Kidney epithelial cell (primary cell): ENCODE measurements around the gene PTPRD. TPM values are rescaled to one million over a fixed set of nuclear protein-coding genes. Genes with fewer than 3 reads are reported as not detected.

Experiments used
- DNase-seq: peaks from one replicate; pipeline ENCODE4 v3.0.0-alpha.2; 2010; ENCODE audit warnings: low read depth
- H3K27me3 ChIP-seq: 2 replicates; pipeline ENCODE4 v1.6.0; 2011; ENCODE audit warnings: low read length; ENCODE audit not compliant: control insufficient read depth, insufficient read depth
- H3K36me3 ChIP-seq: 2 replicates; pipeline ENCODE4 v1.5.1; 2011; ENCODE audit warnings: low read length; ENCODE audit not compliant: control insufficient read depth, insufficient read depth
- H3K4me3 ChIP-seq: 2 replicates; pipeline ENCODE4 v1.5.1; 2011; ENCODE audit warnings: low read depth, mild to moderate bottlenecking, control low read depth, low read length
- CTCF ChIP-seq: IDR thresholded peaks from 2 replicates; pipeline ENCODE4 v1.5.1; 2011; ENCODE audit warnings: mild to moderate bottlenecking, moderate library complexity, low read length, control low read depth, inconsistent platforms; ENCODE audit not compliant: insufficient read depth, poor library complexity, severe bottlenecking
- total RNA-seq: library from RNA; depleted of rRNA; stranded (reverse); fragments of >200 nt; gene quantifications from 2 replicates; pipeline ENCODE4 v1.2.3, GENCODE V29; 2015

Gene PTPRD
- total RNA-seq, 1 donor from 2014 or later: 18.8 TPM

DNA sequence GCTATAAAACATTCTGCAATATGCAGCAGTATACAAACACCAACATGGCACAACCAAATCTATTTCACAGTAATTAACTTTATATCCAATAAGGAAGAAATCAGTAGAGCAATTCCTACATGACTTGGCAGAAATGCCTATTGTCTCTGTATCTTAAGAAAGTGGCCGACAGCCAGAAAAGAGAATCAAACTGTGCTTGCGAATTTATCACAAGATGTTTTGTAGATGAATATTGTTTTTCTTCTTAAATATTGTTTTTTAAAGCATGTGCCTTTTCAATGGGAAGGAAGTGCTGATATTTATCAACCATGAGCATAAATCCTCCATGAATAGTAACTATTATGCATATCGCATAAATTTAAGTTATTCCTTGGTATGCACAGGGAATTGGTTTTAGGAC is 2311.5 kb downstream of the PTPRD start:
- DNase-seq: no peak
- Histone ChIP-seq H3K36me3 (no peaks in the 10 kb centered on the region), H3K27me3 (no peaks in the 10 kb centered on the region), H3K4me3 (no peak overlapping the region)
- no peak for TF ChIP-seq CTCF

- DNase-seq: no peak
- no peak overlapping the region for H3K4me3 ChIP-seq
- TF ChIP-seq CTCF: no peak
- H3K36me3 ChIP-seq: no peaks in the 10 kb centered on the region
- no peaks in the 10 kb centered on the region for H3K27me3 ChIP-seq
Observed at GRCh38 chr9:8297047-8297446, 2315.8 kb downstream of the PTPRD start.

DNA sequence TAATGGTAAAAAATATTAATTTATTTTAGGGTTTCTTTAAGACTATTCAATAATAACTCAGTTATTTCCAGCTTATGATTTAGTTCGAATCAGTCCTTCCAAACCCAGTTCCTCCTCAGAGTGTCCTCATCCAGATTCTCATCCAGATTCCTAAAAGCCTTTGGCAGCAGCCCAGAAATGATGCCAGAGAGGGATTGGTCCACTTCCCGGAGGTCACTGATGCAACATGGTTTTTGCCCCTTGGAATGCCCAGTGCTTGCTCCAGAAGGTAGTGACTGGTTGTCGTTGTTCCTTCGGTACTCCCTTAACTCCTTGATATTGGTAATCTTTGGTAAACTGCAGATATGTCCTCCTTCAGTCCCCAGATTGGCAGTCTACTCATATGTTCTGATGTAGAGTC is 2320.1 kb downstream of the PTPRD start:
- Histone ChIP-seq H3K36me3 (no peaks in the 10 kb centered on the region), H3K27me3 (no peaks in the 10 kb centered on the region), H3K4me3 (no peak overlapping the region)
- DNase-seq: no peak
- no peak for TF ChIP-seq CTCF

DNA sequence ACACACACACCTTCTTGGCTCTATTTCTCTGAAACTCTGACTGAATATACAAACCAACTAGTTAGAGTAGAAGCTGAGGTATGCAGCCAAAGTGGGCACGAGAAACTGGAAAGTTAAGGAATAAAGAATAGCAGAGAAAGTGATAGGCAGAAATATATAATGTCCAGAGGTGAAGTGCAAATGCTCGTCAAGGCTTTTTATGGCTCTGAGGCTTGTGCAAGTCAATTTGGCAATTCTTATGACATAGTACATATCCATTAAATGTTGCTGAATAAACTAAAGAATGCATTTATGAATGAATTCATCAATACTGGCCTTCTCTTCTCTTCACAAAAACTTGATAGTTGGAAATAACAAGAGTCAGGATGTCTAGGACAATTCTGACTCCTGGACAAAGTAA is 2323.1 kb downstream of the PTPRD start:
- no peaks in the 10 kb centered on the region for H3K36me3 ChIP-seq

GRCh38 chr9:8287970-8288369 is 2324.8 kb downstream of the PTPRD start:
- H3K27me3 ChIP-seq: no peaks in the 10 kb centered on the region
- no peaks in the 10 kb centered on the region for H3K36me3 ChIP-seq
- no peak for DNase-seq
- TF ChIP-seq CTCF: no peak
- H3K4me3 ChIP-seq: no peak overlapping the region

More for the DNA sequence above, 2323.1 kb downstream of the PTPRD start:
- Histone ChIP-seq H3K27me3 (no peaks in the 10 kb centered on the region), H3K4me3 (no peak overlapping the region)
- TF ChIP-seq CTCF: no peak
- no peak for DNase-seq

- H3K4me3 ChIP-seq: no peak overlapping the region
- DNase-seq: no peak
- H3K27me3 ChIP-seq: no peaks in the 10 kb centered on the region
- H3K36me3 ChIP-seq: no peaks in the 10 kb centered on the region
- TF ChIP-seq CTCF: no peak
Observed at GRCh38 chr9:8287501-8287900, 2325.3 kb downstream of the PTPRD start.
